GM19025 (cell line): ENCODE measurements around the gene PDIA4.
"Not testable (repeated sequence)": the region's sequence is repeated elsewhere in the genome, so short reads cannot be mapped to it uniquely, and the experiment has no call there.

ENCODE experiments used
- ATAC-seq: cut with Tn5 transposase; IDR thresholded peaks from one replicate; pipeline ENCODE4 v1.9.1; 2021; ENCODE audit warnings: mild to moderate bottlenecking, low read depth, moderate library complexity; ENCODE audit not compliant: unreplicated experiment

Gene PDIA4

GRCh38 chr7:149004405-149005370, 23.6 kb downstream of the PDIA4 start:
- ATAC-seq = no peak

- ATAC-seq = no peak
Observed at GRCh38 chr7:149003560-149004305, 24.6 kb downstream of the PDIA4 start.

- no peak for ATAC-seq
Observed at GRCh38 chr7:149003018-149003417, 25.3 kb downstream of the PDIA4 start.

GRCh38 chr7:149002604-149003003, 25.7 kb downstream of the PDIA4 start:
- no peak for ATAC-seq

GRCh38 chr7:149001427-149002068, 26.8 kb downstream of the PDIA4 start:
- no peak for ATAC-seq

- no peak for ATAC-seq
Observed at GRCh38 chr7:149000961-149001360, 27.3 kb downstream of the PDIA4 start.

- ATAC-seq = no peak
Observed at GRCh38 chr7:148999192-148999591, 29.1 kb downstream of the PDIA4 start.

GRCh38 chr7:148997497-148997896, 30.8 kb downstream of the PDIA4 start:
- no peak for ATAC-seq

GRCh38 chr7:148994576-148994975, 33.7 kb downstream of the PDIA4 start:
- no peak for ATAC-seq

- no peak for ATAC-seq
Observed at GRCh38 chr7:148993193-148993592, 35.1 kb downstream of the PDIA4 start.

GRCh38 chr7:148991536-148991935, 36.8 kb downstream of the PDIA4 start:
- no peak for ATAC-seq

GRCh38 chr7:148987751-148988512, 40.4 kb downstream of the PDIA4 start:
- no peak for ATAC-seq

- peak; percentile 87 for ATAC-seq
Observed at GRCh38 chr7:148987010-148987750, 41.1 kb downstream of the PDIA4 start.

GRCh38 chr7:148986742-148987009, 41.6 kb downstream of the PDIA4 start:
- ATAC-seq = no peak

- peak; percentile 51 for ATAC-seq
Observed at GRCh38 chr7:148983200-148984146, 44.8 kb downstream of the PDIA4 start.

- ATAC-seq = no peak
Observed at GRCh38 chr7:148982654-148983199, 45.6 kb downstream of the PDIA4 start.

- no peak for ATAC-seq
Observed at GRCh38 chr7:148979827-148980226, 48.5 kb downstream of the PDIA4 start.

GRCh38 chr7:148979072-148979471, 49.2 kb downstream of the PDIA4 start:
- not testable (repeated sequence) for ATAC-seq
